H9 (cell line): ENCODE data around the gene CTNNBL1. TPM values are rescaled to one million over a fixed set of nuclear protein-coding genes. Genes with fewer than 3 reads are reported as not detected.

Source experiments
- DNase-seq: peaks from one replicate; pipeline ENCODE4 v3.0.0-alpha.2; 2017
- H2AFZ ChIP-seq: one replicate; pipeline ENCODE4 v1.6.1; 2013; ENCODE audit warnings: mild to moderate bottlenecking, low read length, control low read depth, moderate library complexity
- H2AK5ac ChIP-seq: 2 replicates; pipeline ENCODE4 v1.6.1; 2013; ENCODE audit warnings: low read length, control low read depth, mixed read lengths; ENCODE audit not compliant: insufficient read length
- H2BK120ac ChIP-seq: one replicate; pipeline ENCODE4 v1.6.1; 2013; ENCODE audit warnings: low read depth, mild to moderate bottlenecking, low read length, control low read depth, inconsistent platforms; ENCODE audit not compliant: poor library complexity, severe bottlenecking
- H2BK12ac ChIP-seq: 2 replicates; pipeline ENCODE4 v1.6.1; 2013; ENCODE audit warnings: low read length, control low read depth, mixed read lengths, low read depth; ENCODE audit not compliant: insufficient read length
- H2BK15ac ChIP-seq: 2 replicates; pipeline ENCODE4 v1.6.1; 2013; ENCODE audit warnings: low read depth, low read length, control low read depth
- H2BK20ac ChIP-seq: one replicate; pipeline ENCODE4 v1.6.1; 2013; ENCODE audit warnings: low read depth, mild to moderate bottlenecking, low read length, control low read depth, inconsistent platforms; ENCODE audit not compliant: poor library complexity, severe bottlenecking
- H2BK5ac ChIP-seq: 2 replicates; pipeline ENCODE4 v1.6.1; 2013; ENCODE audit warnings: low read length, control low read depth, mixed read lengths; ENCODE audit not compliant: insufficient read length
- H3K14ac ChIP-seq: 2 replicates; pipeline ENCODE4 v1.6.1; 2013; ENCODE audit warnings: low read length, control low read depth; ENCODE audit not compliant: insufficient read depth
- H3K18ac ChIP-seq: 2 replicates; pipeline ENCODE4 v1.6.1; 2013; ENCODE audit warnings: low read depth, mild to moderate bottlenecking, mixed read lengths, low read length, control low read depth; ENCODE audit not compliant: insufficient read length
- H3K23ac ChIP-seq: 2 replicates; pipeline ENCODE4 v1.6.1; 2013; ENCODE audit warnings: low read length, control low read depth, mixed read lengths, low read depth; ENCODE audit not compliant: insufficient read length
- H3K23me2 ChIP-seq: 2 replicates; pipeline ENCODE4 v1.6.1; 2013; ENCODE audit warnings: low read depth, mild to moderate bottlenecking, mixed read lengths, low read length, control low read depth; ENCODE audit not compliant: insufficient read length, poor library complexity, severe bottlenecking
- H3K27ac ChIP-seq: 2 replicates; pipeline ENCODE4 v1.5.1; 2013; ENCODE audit warnings: low read length, control low read depth, mixed read lengths, low read depth; ENCODE audit not compliant: insufficient read length
- H3K27me3 ChIP-seq: 2 replicates; pipeline ENCODE4 v1.6.1; 2013; ENCODE audit warnings: low read length, control low read depth, inconsistent platforms; ENCODE audit not compliant: insufficient read depth
- H3K4ac ChIP-seq: 2 replicates; pipeline ENCODE4 v1.6.1; 2013; ENCODE audit warnings: low read depth, mild to moderate bottlenecking, control low read depth, inconsistent platforms, low read length, moderate library complexity
- H3K4me1 ChIP-seq: 2 replicates; pipeline ENCODE4 v1.6.1; 2013; ENCODE audit warnings: low read length, control low read depth, inconsistent platforms; ENCODE audit not compliant: insufficient read depth
- H3K4me2 ChIP-seq: 2 replicates; pipeline ENCODE4 v1.6.1; 2013; ENCODE audit warnings: low read length, control low read depth, mixed read lengths; ENCODE audit not compliant: insufficient read length, insufficient read depth
- H3K56ac ChIP-seq: 2 replicates; pipeline ENCODE4 v1.6.1; 2013; ENCODE audit warnings: low read depth, mild to moderate bottlenecking, mixed read lengths, low read length, control low read depth; ENCODE audit not compliant: insufficient read length
- H3K79me1 ChIP-seq: 2 replicates; pipeline ENCODE4 v1.6.1; 2013; ENCODE audit warnings: low read depth, mild to moderate bottlenecking, moderate library complexity, low read length, control low read depth, inconsistent platforms; ENCODE audit not compliant: insufficient read depth, poor library complexity, severe bottlenecking
- H3K79me2 ChIP-seq: 2 replicates; pipeline ENCODE4 v1.6.1; 2013; ENCODE audit warnings: low read length, control low read depth, inconsistent platforms; ENCODE audit not compliant: insufficient read depth
- H3K9ac ChIP-seq: 2 replicates; pipeline ENCODE4 v1.6.1; 2013; ENCODE audit warnings: low read length, control low read depth, mixed read lengths; ENCODE audit not compliant: insufficient read length; ENCODE audit errors: extremely low read depth
- H3K9me3 ChIP-seq: one replicate; pipeline ENCODE4 v1.6.1; 2013; ENCODE audit warnings: low read depth, low read length, inconsistent platforms; ENCODE audit not compliant: control insufficient read depth
- H3T11ph ChIP-seq: one replicate; pipeline ENCODE4 v1.6.1; 2013; ENCODE audit warnings: mild to moderate bottlenecking, low read length, control low read depth, inconsistent platforms
- H4K20me1 ChIP-seq: one replicate; pipeline ENCODE4 v1.6.1; 2013; ENCODE audit not compliant: control insufficient read depth, insufficient read length, insufficient read depth
- H4K5ac ChIP-seq: 2 replicates; pipeline ENCODE4 v1.6.1; 2013; ENCODE audit warnings: low read depth, mild to moderate bottlenecking, mixed read lengths, low read length, control low read depth; ENCODE audit not compliant: insufficient read length
- H4K8ac ChIP-seq: replicated peaks from 2 replicates; pipeline ENCODE4 v1.6.1; 2013; ENCODE audit warnings: low read length, control low read depth, mixed read lengths, low read depth; ENCODE audit not compliant: insufficient read length
- H4K91ac ChIP-seq: 2 replicates; pipeline ENCODE4 v1.6.1; 2013; ENCODE audit warnings: low read depth, mild to moderate bottlenecking, moderate library complexity, mixed read lengths, low read length, control low read depth; ENCODE audit not compliant: insufficient read length
- H3K27ac Mint-ChIP-seq, 3 experiments: 2 replicates in 2 of 3; 3 replicates in 1 of 3; pipeline ENCODE4 v1.8.0; 2020 to 2021; ENCODE audit warnings: mixed read lengths in 3 of 3, mild to moderate bottlenecking in 1 of 3, moderate library complexity in 1 of 3
- H3K27me3 Mint-ChIP-seq: 2 replicates; pipeline ENCODE4 v1.8.0; 2021; ENCODE audit warnings: low read depth, mild to moderate bottlenecking, moderate library complexity, mixed read lengths
- H3K36me3 Mint-ChIP-seq, 3 experiments: 2 replicates in 2 of 3; 3 replicates in 1 of 3; pipeline ENCODE4 v1.8.0; 2020 to 2021; ENCODE audit warnings: low read depth in 3 of 3, mixed read lengths in 3 of 3; ENCODE audit not compliant: insufficient read depth in 1 of 3
- H3K4me1 Mint-ChIP-seq, 2 experiments: 2 replicates each; pipeline ENCODE4 v1.8.0; 2020; ENCODE audit warnings: mixed read lengths in 2 of 2
- H3K4me3 Mint-ChIP-seq, 2 experiments: 2 replicates in 1 of 2; 3 replicates in 1 of 2; pipeline ENCODE4 v1.8.0; 2020 to 2021; ENCODE audit warnings: mild to moderate bottlenecking in 2 of 2, mixed read lengths in 2 of 2, moderate library complexity in 1 of 2
- H3K9me3 Mint-ChIP-seq, 2 experiments: 2 replicates in 1 of 2; 3 replicates in 1 of 2; pipeline ENCODE4 v1.8.0; 2020; ENCODE audit warnings: mild to moderate bottlenecking in 2 of 2, mixed read lengths in 2 of 2, moderate library complexity in 1 of 2
- WGBS: extraction: QIAGEN DNeasy Blood & Tissue Kit; methylation state at CpG from one replicate; pipeline ENCODE4 v1.1.7; 2013; ENCODE audit warnings: missing lambda C conversion rate, low lambda C conversion rate, mixed read lengths; ENCODE audit not compliant: insufficient read length; ENCODE audit errors: extremely low coverage; 5-methylcytosine and 5-hydroxymethylcytosine counted together
- total RNA-seq: library from RNA; stranded (reverse); gene quantifications from 2 replicates; pipeline ENCODE4 v1.2.1, GENCODE V29; 2021
- TF ChIP-seq, protein P1 (sequence below): fragments of 200-600 bp; sonication (generic); conservative IDR thresholded peaks from 3 replicates; pipeline ENCODE4 v1.8.0; 2021; ENCODE audit warnings: antibody characterized with exemption, mild to moderate bottlenecking

CTNNBL1 gene
- total RNA-seq, 1 experiment from 2014 or later, result 67.2 TPM

DNA sequence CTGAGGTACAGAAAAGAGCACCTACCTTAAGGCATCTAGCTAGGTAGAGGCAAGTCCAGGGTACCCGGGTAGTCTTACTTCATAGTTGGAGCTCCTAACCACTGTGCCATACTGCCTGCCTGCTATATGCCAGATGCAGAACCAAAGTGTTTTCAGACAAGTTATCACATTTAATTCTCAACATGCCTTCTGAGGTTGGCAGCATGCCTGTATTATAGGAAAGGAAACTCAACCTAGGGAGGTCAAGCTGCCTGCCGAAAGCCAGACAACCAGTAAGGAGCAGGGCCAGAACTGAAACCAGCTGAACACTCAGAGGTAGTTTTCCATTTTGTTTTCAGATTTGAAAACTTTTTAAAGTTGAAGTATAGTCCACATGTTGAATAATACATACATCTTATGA is 5.4 kb downstream of the CTNNBL1 start:
- Histone ChIP-seq H2BK15ac (no peak overlapping the region), H2BK120ac (no peak overlapping the region), H2BK20ac (no peak overlapping the region), H3K4me2 (no peak overlapping the region), H3K9me3 (no peaks in the 10 kb centered on the region), H2AK5ac (no peak overlapping the region), H3K79me1 (peaks cover 7% of the 10 kb centered on the region), H2AFZ (no peak overlapping the region), H4K91ac (no peak overlapping the region), H3K9ac (no peak overlapping the region), H3K27ac (no peak overlapping the region), H4K20me1 (no peaks in the 10 kb centered on the region), H3K23me2 (peaks cover 6% of the 10 kb centered on the region), H3K14ac (no peak overlapping the region), H4K5ac (no peak overlapping the region), H3K56ac (no peak overlapping the region), H3K27me3 (no peaks in the 10 kb centered on the region), H3K18ac (no peak overlapping the region), H4K8ac (no peak overlapping the region), H3K79me2 (peaks cover 19% of the 10 kb centered on the region; the same call in 1 of the 2 replicates), H2BK5ac (no peak overlapping the region), H3K4ac (no peak overlapping the region), H3T11ph (no peak overlapping the region), H2BK12ac (no peak overlapping the region), H3K4me1 (0 out of 2 replicates have a peak, but pooled peaks cover 4% of the 10 kb centered on the region), H3K23ac (no peak overlapping the region)
- Mint-ChIP-seq H3K27ac (no peak overlapping the region), H3K9me3 (no peaks in the 10 kb centered on the region), H3K27me3 (no peaks in the 10 kb centered on the region), H3K4me3 (no peak overlapping the region), H3K36me3 (no peaks in the 10 kb centered on the region; a peak in 2 of 7 replicates), H3K4me1 (peaks cover 5 to 9% of the 10 kb centered on the region in 2 experiments; a peak in 3 of 4 replicates)
- no CpG with 5 or more reads among the region's 2 CpGs for WGBS
- DNase-seq, result no peak
- TF ChIP-seq, protein P1, sequence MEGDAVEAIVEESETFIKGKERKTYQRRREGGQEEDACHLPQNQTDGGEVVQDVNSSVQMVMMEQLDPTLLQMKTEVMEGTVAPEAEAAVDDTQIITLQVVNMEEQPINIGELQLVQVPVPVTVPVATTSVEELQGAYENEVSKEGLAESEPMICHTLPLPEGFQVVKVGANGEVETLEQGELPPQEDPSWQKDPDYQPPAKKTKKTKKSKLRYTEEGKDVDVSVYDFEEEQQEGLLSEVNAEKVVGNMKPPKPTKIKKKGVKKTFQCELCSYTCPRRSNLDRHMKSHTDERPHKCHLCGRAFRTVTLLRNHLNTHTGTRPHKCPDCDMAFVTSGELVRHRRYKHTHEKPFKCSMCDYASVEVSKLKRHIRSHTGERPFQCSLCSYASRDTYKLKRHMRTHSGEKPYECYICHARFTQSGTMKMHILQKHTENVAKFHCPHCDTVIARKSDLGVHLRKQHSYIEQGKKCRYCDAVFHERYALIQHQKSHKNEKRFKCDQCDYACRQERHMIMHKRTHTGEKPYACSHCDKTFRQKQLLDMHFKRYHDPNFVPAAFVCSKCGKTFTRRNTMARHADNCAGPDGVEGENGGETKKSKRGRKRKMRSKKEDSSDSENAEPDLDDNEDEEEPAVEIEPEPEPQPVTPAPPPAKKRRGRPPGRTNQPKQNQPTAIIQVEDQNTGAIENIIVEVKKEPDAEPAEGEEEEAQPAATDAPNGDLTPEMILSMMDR, result no peak
